ENCODE data around the gene LAMB1. TPM values are rescaled to one million over a fixed set of nuclear protein-coding genes. Genes with fewer than 3 reads are reported as not detected.

The LAMB1 gene
- total and polyA plus RNA-seq, 2 of the 13 experiments (the other 11 are each of a cell fraction or from before 2014, with no cell fraction given) = 109 to 124 TPM

DNA sequence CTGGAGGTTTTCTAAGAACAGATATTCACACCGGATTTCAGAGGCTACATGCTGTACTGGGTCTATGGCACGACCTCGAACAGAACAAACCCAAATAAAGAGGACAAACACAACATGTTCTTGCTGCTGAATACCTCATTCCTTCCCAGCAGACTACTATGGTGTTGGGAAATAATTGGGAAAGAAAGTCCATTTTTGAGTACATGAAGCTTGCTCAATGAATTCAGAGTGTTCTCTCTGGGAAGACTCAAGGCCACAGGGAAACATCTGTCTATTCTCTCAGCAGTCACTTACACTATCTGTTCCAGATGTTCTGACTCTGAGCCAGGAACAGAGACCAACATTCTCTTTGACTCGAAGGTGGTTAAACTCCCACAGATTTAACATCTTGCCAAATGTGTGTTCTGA, 30.9 kb downstream of the LAMB1 start (continued):
- no peak for TF ChIP-seq TOE1 (CRISPR knock-in tag; IDR thresholded peaks at IDR 0.05)
- no peak for TF ChIP-seq ETV6 (CRISPR knock-in tag; conservative IDR thresholded peaks at IDR 0.05)
- TF ChIP-seq ZNF264 (CRISPR knock-in tag; IDR thresholded peaks at IDR 0.05) = 0 out of 2 replicates have a peak, but pooled peaks have one; percentile 57
- no peak for TF ChIP-seq ZFYVE20 (CRISPR knock-in tag; IDR thresholded peaks at IDR 0.05; ENCODE audit: borderline replicate concordance, low read depth)
- TF ChIP-seq KLF6 (CRISPR knock-in tag; IDR thresholded peaks at IDR 0.05) = no peak
- TF ChIP-seq, protein P1, sequence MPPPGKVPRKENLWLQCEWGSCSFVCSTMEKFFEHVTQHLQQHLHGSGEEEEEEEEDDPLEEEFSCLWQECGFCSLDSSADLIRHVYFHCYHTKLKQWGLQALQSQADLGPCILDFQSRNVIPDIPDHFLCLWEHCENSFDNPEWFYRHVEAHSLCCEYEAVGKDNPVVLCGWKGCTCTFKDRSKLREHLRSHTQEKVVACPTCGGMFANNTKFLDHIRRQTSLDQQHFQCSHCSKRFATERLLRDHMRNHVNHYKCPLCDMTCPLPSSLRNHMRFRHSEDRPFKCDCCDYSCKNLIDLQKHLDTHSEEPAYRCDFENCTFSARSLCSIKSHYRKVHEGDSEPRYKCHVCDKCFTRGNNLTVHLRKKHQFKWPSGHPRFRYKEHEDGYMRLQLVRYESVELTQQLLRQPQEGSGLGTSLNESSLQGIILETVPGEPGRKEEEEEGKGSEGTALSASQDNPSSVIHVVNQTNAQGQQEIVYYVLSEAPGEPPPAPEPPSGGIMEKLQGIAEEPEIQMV (CRISPR knock-in tag; IDR thresholded peaks at IDR 0.05; ENCODE audit: low read depth) = no peak
- TF ChIP-seq KLF11 (CRISPR knock-in tag; IDR thresholded peaks at IDR 0.05) = peak; percentile 77; the same call in 1 of the 2 replicates
- TF ChIP-seq ZFP82 (CRISPR knock-in tag; IDR thresholded peaks at IDR 0.05; ENCODE audit: borderline replicate concordance) = no peak
- TF ChIP-seq, protein P2, sequence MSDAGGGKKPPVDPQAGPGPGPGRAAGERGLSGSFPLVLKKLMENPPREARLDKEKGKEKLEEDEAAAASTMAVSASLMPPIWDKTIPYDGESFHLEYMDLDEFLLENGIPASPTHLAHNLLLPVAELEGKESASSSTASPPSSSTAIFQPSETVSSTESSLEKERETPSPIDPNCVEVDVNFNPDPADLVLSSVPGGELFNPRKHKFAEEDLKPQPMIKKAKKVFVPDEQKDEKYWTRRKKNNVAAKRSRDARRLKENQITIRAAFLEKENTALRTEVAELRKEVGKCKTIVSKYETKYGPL (CRISPR knock-in tag; IDR thresholded peaks at IDR 0.05) = no peak
- TF ChIP-seq TEAD3 (CRISPR knock-in tag; optimal IDR thresholded peaks at IDR 0.05; ENCODE audit: borderline replicate concordance) = peak; percentile 82
- TF ChIP-seq, protein P3, sequence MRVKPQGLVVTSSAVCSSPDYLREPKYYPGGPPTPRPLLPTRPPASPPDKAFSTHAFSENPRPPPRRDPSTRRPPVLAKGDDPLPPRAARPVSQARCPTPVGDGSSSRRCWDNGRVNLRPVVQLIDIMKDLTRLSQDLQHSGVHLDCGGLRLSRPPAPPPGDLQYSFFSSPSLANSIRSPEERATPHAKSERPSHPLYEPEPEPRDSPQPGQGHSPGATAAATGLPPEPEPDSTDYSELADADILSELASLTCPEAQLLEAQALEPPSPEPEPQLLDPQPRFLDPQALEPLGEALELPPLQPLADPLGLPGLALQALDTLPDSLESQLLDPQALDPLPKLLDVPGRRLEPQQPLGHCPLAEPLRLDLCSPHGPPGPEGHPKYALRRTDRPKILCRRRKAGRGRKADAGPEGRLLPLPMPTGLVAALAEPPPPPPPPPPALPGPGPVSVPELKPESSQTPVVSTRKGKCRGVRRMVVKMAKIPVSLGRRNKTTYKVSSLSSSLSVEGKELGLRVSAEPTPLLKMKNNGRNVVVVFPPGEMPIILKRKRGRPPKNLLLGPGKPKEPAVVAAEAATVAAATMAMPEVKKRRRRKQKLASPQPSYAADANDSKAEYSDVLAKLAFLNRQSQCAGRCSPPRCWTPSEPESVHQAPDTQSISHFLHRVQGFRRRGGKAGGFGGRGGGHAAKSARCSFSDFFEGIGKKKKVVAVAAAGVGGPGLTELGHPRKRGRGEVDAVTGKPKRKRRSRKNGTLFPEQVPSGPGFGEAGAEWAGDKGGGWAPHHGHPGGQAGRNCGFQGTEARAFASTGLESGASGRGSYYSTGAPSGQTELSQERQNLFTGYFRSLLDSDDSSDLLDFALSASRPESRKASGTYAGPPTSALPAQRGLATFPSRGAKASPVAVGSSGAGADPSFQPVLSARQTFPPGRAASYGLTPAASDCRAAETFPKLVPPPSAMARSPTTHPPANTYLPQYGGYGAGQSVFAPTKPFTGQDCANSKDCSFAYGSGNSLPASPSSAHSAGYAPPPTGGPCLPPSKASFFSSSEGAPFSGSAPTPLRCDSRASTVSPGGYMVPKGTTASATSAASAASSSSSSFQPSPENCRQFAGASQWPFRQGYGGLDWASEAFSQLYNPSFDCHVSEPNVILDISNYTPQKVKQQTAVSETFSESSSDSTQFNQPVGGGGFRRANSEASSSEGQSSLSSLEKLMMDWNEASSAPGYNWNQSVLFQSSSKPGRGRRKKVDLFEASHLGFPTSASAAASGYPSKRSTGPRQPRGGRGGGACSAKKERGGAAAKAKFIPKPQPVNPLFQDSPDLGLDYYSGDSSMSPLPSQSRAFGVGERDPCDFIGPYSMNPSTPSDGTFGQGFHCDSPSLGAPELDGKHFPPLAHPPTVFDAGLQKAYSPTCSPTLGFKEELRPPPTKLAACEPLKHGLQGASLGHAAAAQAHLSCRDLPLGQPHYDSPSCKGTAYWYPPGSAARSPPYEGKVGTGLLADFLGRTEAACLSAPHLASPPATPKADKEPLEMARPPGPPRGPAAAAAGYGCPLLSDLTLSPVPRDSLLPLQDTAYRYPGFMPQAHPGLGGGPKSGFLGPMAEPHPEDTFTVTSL (CRISPR knock-in tag; IDR thresholded peaks at IDR 0.05; ENCODE audit: borderline replicate concordance) = peak; percentile 70; the same call in 1 of the 2 replicates
- TF ChIP-seq, protein P4, sequence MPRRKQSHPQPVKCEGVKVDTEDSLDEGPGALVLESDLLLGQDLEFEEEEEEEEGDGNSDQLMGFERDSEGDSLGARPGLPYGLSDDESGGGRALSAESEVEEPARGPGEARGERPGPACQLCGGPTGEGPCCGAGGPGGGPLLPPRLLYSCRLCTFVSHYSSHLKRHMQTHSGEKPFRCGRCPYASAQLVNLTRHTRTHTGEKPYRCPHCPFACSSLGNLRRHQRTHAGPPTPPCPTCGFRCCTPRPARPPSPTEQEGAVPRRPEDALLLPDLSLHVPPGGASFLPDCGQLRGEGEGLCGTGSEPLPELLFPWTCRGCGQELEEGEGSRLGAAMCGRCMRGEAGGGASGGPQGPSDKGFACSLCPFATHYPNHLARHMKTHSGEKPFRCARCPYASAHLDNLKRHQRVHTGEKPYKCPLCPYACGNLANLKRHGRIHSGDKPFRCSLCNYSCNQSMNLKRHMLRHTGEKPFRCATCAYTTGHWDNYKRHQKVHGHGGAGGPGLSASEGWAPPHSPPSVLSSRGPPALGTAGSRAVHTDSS (CRISPR knock-in tag; conservative IDR thresholded peaks at IDR 0.05) = no peak
- TF ChIP-seq, protein P5, sequence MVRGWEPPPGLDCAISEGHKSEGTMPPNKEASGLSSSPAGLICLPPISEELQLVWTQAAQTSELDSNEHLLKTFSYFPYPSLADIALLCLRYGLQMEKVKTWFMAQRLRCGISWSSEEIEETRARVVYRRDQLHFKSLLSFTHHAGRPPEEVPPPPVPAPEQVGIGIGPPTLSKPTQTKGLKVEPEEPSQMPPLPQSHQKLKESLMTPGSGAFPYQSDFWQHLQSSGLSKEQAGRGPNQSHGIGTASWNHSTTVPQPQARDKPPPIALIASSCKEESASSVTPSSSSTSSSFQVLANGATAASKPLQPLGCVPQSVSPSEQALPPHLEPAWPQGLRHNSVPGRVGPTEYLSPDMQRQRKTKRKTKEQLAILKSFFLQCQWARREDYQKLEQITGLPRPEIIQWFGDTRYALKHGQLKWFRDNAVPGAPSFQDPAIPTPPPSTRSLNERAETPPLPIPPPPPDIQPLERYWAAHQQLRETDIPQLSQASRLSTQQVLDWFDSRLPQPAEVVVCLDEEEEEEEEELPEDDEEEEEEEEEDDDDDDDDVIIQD (CRISPR knock-in tag; IDR thresholded peaks at IDR 0.05; ENCODE audit: low read depth) = peak; percentile 62; the same call in 1 of the 2 replicates
- no peak for TF ChIP-seq SMAD9 (CRISPR knock-in tag; IDR thresholded peaks at IDR 0.05)
- TF ChIP-seq SP140L (CRISPR knock-in tag; IDR thresholded peaks at IDR 0.05; ENCODE audit: borderline replicate concordance) = no peak
- TF ChIP-seq IRF2 (CRISPR knock-in tag; IDR thresholded peaks at IDR 0.05) = peak; percentile 31; the same call in 1 of the 2 replicates
- no peak for TF ChIP-seq ZNF720 (CRISPR knock-in tag; IDR thresholded peaks at IDR 0.05)

Measured in HepG2 (cell line).